ENCODE data around the gene CHAC1.

The CHAC1 gene

GRCh38 chr15:40923551-40923950 is 29.7 kb upstream of the CHAC1 start:
- no peaks in the 10 kb centered on the region for H4K20me1 ChIP-seq (ENCODE audit: insufficient read depth, low read length, poor library complexity, severe bottlenecking)
- H3K9ac ChIP-seq (ENCODE audit: low read depth, low read length, poor library complexity, severe bottlenecking) = no peak overlapping the region
- TF ChIP-seq EZH2phosphoT487 (IDR thresholded peaks at IDR 0.05; ENCODE audit: borderline replicate concordance) (no peak), CTCF (conservative IDR thresholded peaks at IDR 0.05; ENCODE audit: low read length) (no peak)
- no peaks in the 10 kb centered on the region for H3K36me3 ChIP-seq (ENCODE audit: insufficient read depth, low read length)
- H3K9me3 ChIP-seq (ENCODE audit: insufficient read depth, low read depth, low read length) = no peaks in the 10 kb centered on the region
- H3K4me1 ChIP-seq (ENCODE audit: insufficient read depth, low read length, poor library complexity, severe bottlenecking) = peaks cover 19% of the 10 kb centered on the region
- no peaks in the 10 kb centered on the region for H3F3A ChIP-seq (ENCODE audit: low read depth)
- no peak overlapping the region for H3K4me3 ChIP-seq (ENCODE audit: low read length, poor library complexity, severe bottlenecking)
- H3K9me2 ChIP-seq (replicated peaks; ENCODE audit: low read depth, low read length) = no peaks in the 10 kb centered on the region
- H3K4me2 ChIP-seq (ENCODE audit: low read depth, low read length, poor library complexity, severe bottlenecking) = no peak overlapping the region
- no peaks in the 10 kb centered on the region for H3K79me2 ChIP-seq (ENCODE audit: insufficient read depth, low read length)
- no peak overlapping the region for H2AFZ ChIP-seq (ENCODE audit: low read length)
- H3K27me3 ChIP-seq (ENCODE audit: insufficient read depth, low read length, poor library complexity, severe bottlenecking) = peaks cover 16% of the 10 kb centered on the region

DNA sequence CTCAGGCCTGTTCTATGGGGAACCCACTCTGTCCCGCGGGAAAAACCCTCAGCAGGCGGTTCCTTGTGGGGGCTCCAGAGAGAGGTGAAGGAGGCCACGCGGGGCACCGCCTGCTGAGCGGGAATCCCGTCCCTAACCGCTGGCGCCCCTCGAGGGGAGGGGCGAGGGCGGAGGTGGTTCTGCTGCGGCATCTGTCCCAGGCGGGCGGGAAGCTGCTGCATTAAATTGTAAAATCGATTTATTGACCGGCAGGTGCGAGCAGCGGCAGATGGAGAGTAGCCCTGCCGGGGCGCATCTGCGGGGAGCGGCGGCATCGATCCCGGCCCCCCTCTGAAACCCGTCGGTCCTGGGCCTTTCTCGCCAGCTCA is 27.8 kb upstream of the CHAC1 start:
- Histone ChIP-seq H3K79me2 (ENCODE audit: insufficient read depth, low read length) (no peaks in the 10 kb centered on the region), H4K20me1 (ENCODE audit: insufficient read depth, low read length, poor library complexity, severe bottlenecking) (no peaks in the 10 kb centered on the region), H3K4me1 (ENCODE audit: insufficient read depth, low read length, poor library complexity, severe bottlenecking) (peaks cover 24% of the 10 kb centered on the region), H2AFZ (ENCODE audit: low read length) (no peak overlapping the region), H3K9me3 (ENCODE audit: insufficient read depth, low read depth, low read length) (no peaks in the 10 kb centered on the region), H3K36me3 (ENCODE audit: insufficient read depth, low read length) (no peaks in the 10 kb centered on the region), H3K27me3 (ENCODE audit: insufficient read depth, low read length, poor library complexity, severe bottlenecking) (peaks cover 16% of the 10 kb centered on the region), H3K9me2 (replicated peaks; ENCODE audit: low read depth, low read length) (no peaks in the 10 kb centered on the region), H3K4me3 (ENCODE audit: low read length, poor library complexity, severe bottlenecking) (no peak overlapping the region), H3F3A (ENCODE audit: low read depth) (no peaks in the 10 kb centered on the region), H3K9ac (ENCODE audit: low read depth, low read length, poor library complexity, severe bottlenecking) (no peak overlapping the region), H3K4me2 (ENCODE audit: low read depth, low read length, poor library complexity, severe bottlenecking) (no peak overlapping the region)
- TF ChIP-seq EZH2phosphoT487 (IDR thresholded peaks at IDR 0.05; ENCODE audit: borderline replicate concordance) = no peak
- TF ChIP-seq CTCF (conservative IDR thresholded peaks at IDR 0.05; ENCODE audit: low read length) = no peak

GRCh38 chr15:40925863-40926658 is 27.2 kb upstream of the CHAC1 start:
- peak overlapping the region; percentile 67; the same call in 1 of the 2 replicates for H2AFZ ChIP-seq (ENCODE audit: low read length)
- H3K9me2 ChIP-seq (replicated peaks; ENCODE audit: low read depth, low read length) = no peaks in the 10 kb centered on the region
- peak overlapping the region; percentile 45 for H3K4me3 ChIP-seq (ENCODE audit: low read length, poor library complexity, severe bottlenecking)
- peaks cover 16% of the 10 kb centered on the region for H3K27me3 ChIP-seq (ENCODE audit: insufficient read depth, low read length, poor library complexity, severe bottlenecking)
- H3F3A ChIP-seq (ENCODE audit: low read depth) = no peaks in the 10 kb centered on the region
- peaks cover 24% of the 10 kb centered on the region for H3K4me1 ChIP-seq (ENCODE audit: insufficient read depth, low read length, poor library complexity, severe bottlenecking)
- no peak for TF ChIP-seq CTCF (conservative IDR thresholded peaks at IDR 0.05; ENCODE audit: low read length)
- TF ChIP-seq EZH2phosphoT487 (IDR thresholded peaks at IDR 0.05; ENCODE audit: borderline replicate concordance) = no peak
- H3K36me3 ChIP-seq (ENCODE audit: insufficient read depth, low read length) = no peaks in the 10 kb centered on the region
- H4K20me1 ChIP-seq (ENCODE audit: insufficient read depth, low read length, poor library complexity, severe bottlenecking) = no peaks in the 10 kb centered on the region
- H3K79me2 ChIP-seq (ENCODE audit: insufficient read depth, low read length) = no peaks in the 10 kb centered on the region
- H3K9me3 ChIP-seq (ENCODE audit: insufficient read depth, low read depth, low read length) = no peaks in the 10 kb centered on the region
- H3K9ac ChIP-seq (ENCODE audit: low read depth, low read length, poor library complexity, severe bottlenecking) = no peak overlapping the region
- peak overlapping the region; percentile 64 for H3K4me2 ChIP-seq (ENCODE audit: low read depth, low read length, poor library complexity, severe bottlenecking)
